HepG2 (cell line): ENCODE measurements around the gene GNAT2. TPM values are rescaled to one million over a fixed set of nuclear protein-coding genes. Genes with fewer than 3 reads are reported as not detected.

Source experiments
- AGO1 ChIP-seq: fragments of 200-400 bp; formaldehyde crosslinking; IDR thresholded peaks from 2 replicates; pipeline ENCODE4 v1.6.1; 2017; ENCODE audit warnings: mild to moderate bottlenecking, low read depth, low read length, moderate library complexity; ENCODE audit not compliant: poor library complexity, severe bottlenecking
- DR1 ChIP-seq: sonication (generic); formaldehyde crosslinking; IDR thresholded peaks from 2 replicates; pipeline ENCODE4 v1.8.0; 2021; ENCODE audit warnings: mild to moderate bottlenecking, missing genetic modification reagents, inconsistent platforms
- FLYWCH1 ChIP-seq: sonication (generic); formaldehyde crosslinking; IDR thresholded peaks from 2 replicates; pipeline ENCODE4 v1.8.1; 2023; ENCODE audit warnings: mild to moderate bottlenecking, missing genetic modification reagents
- GABPA ChIP-seq, 2 experiments: IDR thresholded peaks; 2 replicates each; pipeline ENCODE4 v1.6.1; 2011 to 2016; ENCODE audit warnings: low read depth in 2 of 2, low read length in 1 of 2, missing biosample characterization in 1 of 2, missing genetic modification characterization in 1 of 2
- HNF4A ChIP-seq: sonication (generic); formaldehyde crosslinking; IDR thresholded peaks from 2 replicates; pipeline ENCODE4 v1.4.0; 2020; ENCODE audit warnings: missing genetic modification reagents
- HNRNPH1 ChIP-seq: fragments of 200-400 bp; formaldehyde crosslinking; optimal IDR thresholded peaks from 2 replicates; pipeline ENCODE3; 2017; ENCODE audit warnings: mild to moderate bottlenecking, low read depth, low read length
- ISX ChIP-seq: sonication (generic); formaldehyde crosslinking; conservative IDR thresholded peaks from 2 replicates; pipeline ENCODE4 v1.5.0; 2020; ENCODE audit warnings: missing genetic modification reagents
- JUN ChIP-seq: sonication (generic); formaldehyde crosslinking; IDR thresholded peaks from 2 replicates; pipeline ENCODE4 v1.4.0; 2020; ENCODE audit warnings: mild to moderate bottlenecking, missing genetic modification reagents
- KAT8 ChIP-seq: IDR thresholded peaks from 2 replicates; pipeline ENCODE4 v1.6.1; 2016; ENCODE audit warnings: missing genetic modification reagents, missing compliant biosample characterization
- KMT2B ChIP-seq: IDR thresholded peaks from 2 replicates; pipeline ENCODE4 v1.6.1; 2016; ENCODE audit warnings: missing genetic modification reagents, missing compliant biosample characterization
- MAFG ChIP-seq: sonication (generic); formaldehyde crosslinking; IDR thresholded peaks from 2 replicates; pipeline ENCODE4 v1.5.1; 2020; ENCODE audit warnings: mild to moderate bottlenecking, missing genetic modification reagents
- MYC ChIP-seq: sonication (generic); formaldehyde crosslinking; IDR thresholded peaks from 2 replicates; pipeline ENCODE4 v1.9.0; 2021; ENCODE audit warnings: missing genetic modification reagents, borderline replicate concordance
- PAF1 ChIP-seq: IDR thresholded peaks from 2 replicates; pipeline ENCODE4 v1.6.1; 2016; ENCODE audit warnings: missing genetic modification reagents, missing compliant biosample characterization
- PAX8 ChIP-seq: sonication (generic); formaldehyde crosslinking; IDR thresholded peaks from 2 replicates; pipeline ENCODE4 v1.8.0; 2022; ENCODE audit warnings: mild to moderate bottlenecking, missing genetic modification reagents, borderline replicate concordance
- SKIL ChIP-seq: sonication (generic); formaldehyde crosslinking; IDR thresholded peaks from 2 replicates; pipeline ENCODE4 v1.8.0; 2022; ENCODE audit warnings: missing genetic modification reagents, mild to moderate bottlenecking, moderate library complexity, borderline replicate concordance
- ZBTB2 ChIP-seq: sonication (generic); formaldehyde crosslinking; IDR thresholded peaks from 2 replicates; pipeline ENCODE4 v1.8.0; 2022; ENCODE audit warnings: low read depth, missing genetic modification reagents
- ZFP82 ChIP-seq: sonication (generic); formaldehyde crosslinking; IDR thresholded peaks from 2 replicates; pipeline ENCODE4 v1.5.1; 2020; ENCODE audit warnings: mild to moderate bottlenecking, missing genetic modification reagents, borderline replicate concordance
- ZFY ChIP-seq: sonication (generic); formaldehyde crosslinking; IDR thresholded peaks from 2 replicates; pipeline ENCODE4 v1.4.0; 2020; ENCODE audit warnings: missing genetic modification reagents
- ZNF432 ChIP-seq: sonication (generic); formaldehyde crosslinking; IDR thresholded peaks from 2 replicates; pipeline ENCODE4 v1.5.0; 2020; ENCODE audit warnings: missing genetic modification reagents, mild to moderate bottlenecking, borderline replicate concordance
- ZNF574 ChIP-seq: sonication (generic); formaldehyde crosslinking; IDR thresholded peaks from 2 replicates; pipeline ENCODE4 v1.4.0; 2020; ENCODE audit warnings: missing genetic modification reagents
- ZNF577 ChIP-seq: sonication (generic); formaldehyde crosslinking; IDR thresholded peaks from 2 replicates; pipeline ENCODE4 v1.4.0; 2020; ENCODE audit warnings: mild to moderate bottlenecking, low read depth, missing genetic modification reagents, borderline replicate concordance
- ZNF644 ChIP-seq: IDR thresholded peaks from 2 replicates; pipeline ENCODE4 v1.6.1; 2016; ENCODE audit warnings: low read depth
- ZNF761 ChIP-seq: sonication (generic); formaldehyde crosslinking; conservative IDR thresholded peaks from 2 replicates; pipeline ENCODE4 v1.4.0; 2020; ENCODE audit warnings: mild to moderate bottlenecking, missing genetic modification reagents
- ZNF816 ChIP-seq: sonication (generic); formaldehyde crosslinking; IDR thresholded peaks from 2 replicates; pipeline ENCODE4 v1.8.0; 2022; ENCODE audit warnings: missing genetic modification reagents, mild to moderate bottlenecking, borderline replicate concordance
- polyA plus RNA-seq, 8 experiments: library from polyadenylated mRNA; depleted of rRNA in 3 of 8; stranded (reverse) in 7 of 8; unstranded in 1 of 8; fragments of >200 nt; fragmentation: Illumina TruSeq in 4 of 8; extraction: Trizol in 4 of 8; gene quantifications; 2 replicates each; pipeline versions ENCODE4 v1.2.1 to v1.2.3, GENCODE V29; 2011 to 2016; ENCODE audit warnings: low read depth in 4 of 8, missing spikeins in 1 of 8, mixed read lengths in 1 of 8; ENCODE audit not compliant: insufficient read depth in 1 of 8
- total RNA-seq, 5 experiments: library from RNA; depleted of rRNA; stranded (reverse); fragments of >200 nt; fragmentation: Illumina TruSeq; extraction: Trizol; gene quantifications; 2 replicates each; pipeline ENCODE4 v1.2.3, GENCODE V29; 2016; ENCODE audit warnings: low read depth in 1 of 5

The GNAT2 gene
- total and polyA plus RNA-seq, 2 of the 13 experiments (the other 11 are each of a cell fraction or from before 2014, with no cell fraction given) = 0.08 to 0.20 TPM

- no peak for TF ChIP-seq FLYWCH1 (CRISPR knock-in tag)
- TF ChIP-seq HNRNPH1 = no peak
- TF ChIP-seq KAT8 (CRISPR knock-in tag) = 0 out of 2 replicates have a peak, but pooled peaks have one; percentile 28
- no peak for TF ChIP-seq PAF1
- TF ChIP-seq ZFY (CRISPR knock-in tag) = peak; percentile 47; the same call in 1 of the 2 replicates
- no peak for TF ChIP-seq KMT2B
- TF ChIP-seq AGO1 = no peak
- TF ChIP-seq ZNF644 (CRISPR knock-in tag) = no peak
- no peak for TF ChIP-seq ZNF432 (CRISPR knock-in tag)
- 0 out of 2 replicates have a peak, but pooled peaks have one; percentile 78 for TF ChIP-seq ZNF816 (CRISPR knock-in tag)
- TF ChIP-seq DR1 (CRISPR knock-in tag) = no peak
- TF ChIP-seq ZFP82 (CRISPR knock-in tag) = peak; percentile 57; the same call in 1 of the 2 replicates
- TF ChIP-seq MYC (CRISPR knock-in tag) = 0 out of 2 replicates have a peak, but pooled peaks have one; percentile 23
- TF ChIP-seq ZNF577 (CRISPR knock-in tag) = no peak
- TF ChIP-seq PAX8 = no peak
- TF ChIP-seq ZBTB2 (CRISPR knock-in tag) = no peak
- peak; percentile 44; the same call in 1 of the 2 replicates for TF ChIP-seq ZNF574 (CRISPR knock-in tag)
- no peak for TF ChIP-seq ZNF761 (CRISPR knock-in tag)
- no peak for TF ChIP-seq MAFG (CRISPR knock-in tag)
- TF ChIP-seq ISX (CRISPR knock-in tag) = no peak
- TF ChIP-seq HNF4A (CRISPR knock-in tag) = no peak
- TF ChIP-seq JUN (CRISPR knock-in tag) = no peak
- peak; percentile 69 for TF ChIP-seq GABPA (IDR thresholded peaks at IDR 0.05; ENCODE audit: low read depth, low read length)
- peak; percentile 89 for TF ChIP-seq GABPA (CRISPR knock-in tag; IDR thresholded peaks at IDR 0.05; ENCODE audit: low read depth)
- no peak for TF ChIP-seq SKIL (CRISPR knock-in tag)
Measured at GRCh38 chr1:109620841-109621286, 1.4 kb upstream of the GNAT2 start (continued).
